Testis (tissue), 3 donors: ENCODE measurements around the gene ZNF827. TPM values are rescaled to one million over a fixed set of nuclear protein-coding genes. Genes with fewer than 3 reads are reported as not detected.

ENCODE experiments used
- DNase-seq: peaks from one replicate; pipeline ENCODE4 v3.0.0-alpha.2; 2019
- H3K27ac ChIP-seq, 2 donors: fragments of 200-600 bp; sonication (generic); one replicate each; pipeline ENCODE4 v1.5.1; 2019
- H3K27me3 ChIP-seq: fragments of 200-600 bp; sonication (generic); one replicate; pipeline ENCODE4 v1.5.1; 2019
- H3K36me3 ChIP-seq: fragments of 200-600 bp; sonication (generic); one replicate; pipeline ENCODE4 v1.5.1; 2017; ENCODE audit warnings: low read depth; ENCODE audit errors: missing control alignments
- H3K4me1 ChIP-seq: fragments of 200-600 bp; sonication (generic); one replicate; pipeline ENCODE4 v1.5.1; 2019
- H3K4me3 ChIP-seq, 2 donors: fragments of 200-600 bp; sonication (generic); one replicate each; pipeline ENCODE4 v1.5.1; 2017 to 2019
- H3K9me3 ChIP-seq: fragments of 200-600 bp; sonication (generic); one replicate; pipeline ENCODE4 v1.5.1; 2017
- CTCF ChIP-seq, 3 experiments: fragments of 450-650 bp in 2 of 3; fragments of 200-600 bp in 1 of 3; sonication (generic) in 1 of 3; IDR thresholded peaks; one replicate each; pipeline ENCODE4 v1.5.1; 2016 to 2019; ENCODE audit warnings: antibody characterized with exemption in 3 of 3, mild to moderate bottlenecking in 2 of 3, moderate library complexity in 1 of 3
- POLR2A ChIP-seq: fragments of 450-650 bp; IDR thresholded peaks from one replicate; pipeline ENCODE4 v1.6.1; 2017; ENCODE audit warnings: antibody characterized with exemption, mild to moderate bottlenecking, moderate library complexity
- WGBS, 2 donors: methylation state at CpG; one replicate each; pipeline ENCODE4 v1.1.5; 2018; 5-methylcytosine and 5-hydroxymethylcytosine counted together
- intact Hi-C: fragments of 100-400 bp; cut with DNase I; formaldehyde crosslinking; loops from one replicate; pipeline ENCODE4 v1.15.1; 2023; ENCODE audit warnings: low total_unique reads
- polyA plus RNA-seq: library from polyadenylated mRNA; stranded (reverse); fragments of 350-450 nt; fragmentation: Illumina TruSeq; extraction: RNeasy Lipid Tissue Mini Kit (QIAGEN cat#74804); gene quantifications from one replicate; pipeline ENCODE4 v1.2.3, GENCODE V29; 2014; ENCODE audit warnings: low read depth, low replicate concordance; ENCODE audit not compliant: insufficient read depth
- total RNA-seq, 2 donors: library from RNA; depleted of rRNA; stranded (reverse); fragments of >200 nt; gene quantifications; one replicate each; pipeline ENCODE4 v1.2.3, GENCODE V29; 2016

Gene ZNF827
- total and polyA plus RNA-seq, 3 donors from 2014 or later: 13.9 to 46.8 (median 37.5) TPM

- intact Hi-C loops: no loop called here
- peaks cover 5% of the 10 kb centered on the region for H3K4me1 ChIP-seq
- no peak for DNase-seq
- H3K36me3 ChIP-seq: no peaks in the 10 kb centered on the region
- no peaks in the 10 kb centered on the region for H3K27me3 ChIP-seq
- no peak overlapping the region for H3K4me3 ChIP-seq
- TF ChIP-seq POLR2A: no peak
- no peak for TF ChIP-seq CTCF (IDR thresholded peaks at IDR 0.05)
- H3K27ac ChIP-seq: no peak overlapping the region
- WGBS, 2 donors: 71 to 85% methylated on average over 2 of the region's 2 CpGs
- no peaks in the 10 kb centered on the region for H3K9me3 ChIP-seq
Observed at GRCh38 chr4:145735347-145735675, 203.3 kb downstream of the ZNF827 start.

- Histone ChIP-seq H3K9me3 (no peaks in the 10 kb centered on the region), H3K4me3 (no peak overlapping the region), H3K27ac (no peak overlapping the region), H3K4me1 (peaks cover 5% of the 10 kb centered on the region), H3K36me3 (no peaks in the 10 kb centered on the region), H3K27me3 (no peaks in the 10 kb centered on the region)
- TF ChIP-seq CTCF (IDR thresholded peaks at IDR 0.05): no peak
- no peak for TF ChIP-seq POLR2A
- DNase-seq: no peak
- whole genome bisulfite sequencing, 2 donors: 49 to 54% methylated on average over 14 of the region's 14 CpGs
- intact Hi-C loops: no loop called here
Observed at GRCh38 chr4:145734576-145735346, 203.9 kb downstream of the ZNF827 start.

- 51 to 76% methylated on average over 7 of the region's 7 CpGs for WGBS, 2 donors
- peak overlapping the region; percentile 87 to 96 for H3K27ac ChIP-seq
- peaks cover 5% of the 10 kb centered on the region for H3K4me1 ChIP-seq
- no peaks in the 10 kb centered on the region for H3K36me3 ChIP-seq
- H3K27me3 ChIP-seq: no peaks in the 10 kb centered on the region
- no peaks in the 10 kb centered on the region for H3K9me3 ChIP-seq
- TF ChIP-seq CTCF (IDR thresholded peaks at IDR 0.05) (no peak), POLR2A (no peak)
- no peak for DNase-seq
- intact Hi-C loops: no loop called here
- peak overlapping the region; percentile 64 to 78 for H3K4me3 ChIP-seq
Observed at GRCh38 chr4:145734031-145734430, 204.6 kb downstream of the ZNF827 start.

- TF ChIP-seq CTCF (IDR thresholded peaks at IDR 0.05) (peak in 1 of 3 experiments; percentile 3), POLR2A (no peak)
- Histone ChIP-seq H3K27ac (peak overlapping the region; percentile 87 to 96), H3K36me3 (no peaks in the 10 kb centered on the region), H3K27me3 (no peaks in the 10 kb centered on the region), H3K4me3 (peak overlapping the region; percentile 64 to 78), H3K9me3 (no peaks in the 10 kb centered on the region), H3K4me1 (peaks cover 5% of the 10 kb centered on the region)
- peak; percentile 96 for DNase-seq
- intact Hi-C loops: no loop called here
- 1% methylated on average over 39 to 75 of the region's 81 CpGs for WGBS, 2 donors
Observed at GRCh38 chr4:145732895-145733880, 205.4 kb downstream of the ZNF827 start.
